GM21717 (cell line): ENCODE data around the gene HRH2.
"Not testable (repeated sequence)": the region's sequence is repeated elsewhere in the genome, so short reads cannot be mapped to it uniquely, and the experiment has no call there.

Experiments used
- ATAC-seq: cut with Tn5 transposase; IDR thresholded peaks from one replicate; pipeline ENCODE4 v1.9.1; 2021; ENCODE audit warnings: mild to moderate bottlenecking, moderate library complexity; ENCODE audit not compliant: unreplicated experiment

HRH2 gene

GRCh38 chr5:175735701-175736100 lies 77.8 kb downstream of the HRH2 start:
- no peak for ATAC-seq

DNA sequence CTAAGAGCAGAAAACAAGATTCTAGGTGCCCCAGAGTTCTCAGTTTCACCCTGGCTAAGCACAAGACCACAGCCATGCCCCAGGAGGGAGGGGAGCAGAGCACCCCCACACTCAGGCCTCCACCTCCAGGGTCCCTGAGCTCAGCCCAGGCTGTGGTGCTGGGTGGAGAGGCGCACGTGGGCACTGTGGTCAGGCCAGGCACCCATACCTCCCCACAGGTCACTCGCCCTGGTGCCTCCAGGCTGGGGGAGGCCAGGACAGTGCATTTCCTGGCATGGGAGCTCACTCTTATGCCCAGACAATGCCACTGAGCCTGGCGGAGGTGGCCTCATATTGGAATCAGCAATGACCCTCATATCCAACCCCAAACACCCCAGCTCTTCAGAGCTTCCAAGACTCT lies 78.8 kb downstream of the HRH2 start:
- no peak for ATAC-seq

DNA sequence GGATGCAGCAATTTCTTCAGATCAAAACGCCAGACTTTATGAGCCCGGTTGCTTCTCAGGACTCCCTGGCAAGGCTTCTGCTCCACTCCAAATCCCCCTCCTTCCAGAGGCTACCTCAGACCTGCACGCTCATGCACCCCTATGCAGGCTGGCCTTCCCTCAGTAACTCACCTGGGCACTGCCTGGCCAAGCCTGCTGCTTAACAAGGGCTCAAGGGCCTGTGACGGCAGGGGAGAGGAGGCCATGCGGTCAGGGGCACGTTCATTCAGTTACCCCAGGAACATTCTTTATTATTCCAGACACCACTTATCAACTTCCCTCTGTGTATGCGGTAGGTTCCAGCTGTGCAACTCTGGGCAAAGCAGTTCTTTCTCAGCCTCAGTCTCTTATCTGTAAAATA lies 79.6 kb downstream of the HRH2 start:
- ATAC-seq = no peak

DNA sequence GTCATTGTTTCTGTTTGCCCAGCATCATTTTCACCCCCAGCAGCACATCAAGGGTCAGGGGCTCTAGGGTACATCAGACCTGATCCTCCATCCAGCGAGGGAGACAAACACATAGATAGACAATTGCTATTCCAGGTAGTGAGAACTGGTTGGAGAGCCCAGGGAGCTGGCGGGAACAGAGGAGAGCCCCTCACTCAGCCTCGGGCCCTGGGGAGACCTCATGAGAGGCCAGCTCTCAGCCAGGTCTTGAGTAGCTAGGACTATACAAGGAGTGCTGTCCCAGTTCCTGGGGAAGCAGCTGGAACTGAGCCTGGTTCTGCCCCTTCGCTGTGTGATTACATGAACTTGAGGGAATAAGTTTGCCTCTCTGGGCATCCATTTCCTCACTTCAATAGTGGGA lies 80.3 kb downstream of the HRH2 start:
- ATAC-seq = no peak

DNA sequence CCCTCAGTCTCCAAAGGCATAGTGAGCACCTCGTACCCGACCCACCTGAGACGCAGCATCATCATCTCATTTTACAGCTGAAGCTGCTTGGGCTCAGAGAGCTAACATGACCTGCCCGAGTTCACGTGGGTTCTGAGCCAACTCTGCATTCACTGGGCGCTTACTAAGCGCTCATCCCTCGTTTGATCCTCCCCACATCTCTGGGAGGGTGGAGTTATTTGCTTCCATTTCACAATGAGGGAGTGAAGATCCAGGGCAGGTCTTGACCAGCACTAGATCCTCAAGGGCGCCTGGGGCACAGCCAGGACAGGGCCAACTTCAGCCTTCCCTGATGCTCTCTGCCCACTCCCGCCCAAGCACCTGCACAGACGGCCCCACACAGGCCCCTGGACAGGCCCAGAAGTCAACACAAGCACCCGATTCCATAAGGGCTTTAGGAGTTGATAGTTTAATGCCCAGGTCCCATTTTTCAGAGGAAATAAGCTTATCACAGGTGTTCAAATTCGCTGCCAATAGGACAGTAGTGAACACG lies 80.8 kb downstream of the HRH2 start:
- ATAC-seq = no peak

GRCh38 chr5:175740014-175740413 lies 82.1 kb downstream of the HRH2 start:
- no peak for ATAC-seq

GRCh38 chr5:175741556-175741955 lies 83.7 kb downstream of the HRH2 start:
- no peak for ATAC-seq

- no peak for ATAC-seq
Measured at GRCh38 chr5:175742290-175742994, 84.6 kb downstream of the HRH2 start.

DNA sequence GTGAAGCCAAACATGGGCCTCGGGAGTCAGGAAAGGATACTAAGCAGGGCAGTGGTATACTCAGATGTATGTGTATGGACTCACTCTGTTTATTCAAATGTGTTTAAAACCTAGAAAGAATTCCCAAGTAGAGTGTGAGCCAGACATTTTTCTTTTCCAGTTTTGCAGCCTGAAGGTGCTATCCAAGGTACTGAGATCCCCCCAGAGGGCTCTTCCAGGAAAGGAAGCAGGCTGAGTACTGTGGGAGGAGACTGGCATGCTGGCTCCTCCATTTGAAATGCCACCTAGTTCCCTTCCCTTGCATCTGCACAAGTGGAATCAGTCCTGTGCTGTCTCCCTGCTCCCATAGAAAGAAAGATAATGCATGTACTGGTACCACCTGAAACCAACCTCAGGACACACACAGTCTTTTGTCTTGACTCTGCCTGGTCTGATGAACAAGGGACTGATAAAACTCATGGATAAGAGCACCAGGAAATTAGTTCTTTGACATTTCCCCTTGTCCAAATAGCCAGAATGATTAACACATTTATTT lies 85.9 kb downstream of the HRH2 start:
- ATAC-seq = no peak

- no peak for ATAC-seq
Measured at GRCh38 chr5:175745210-175745609, 87.3 kb downstream of the HRH2 start.

- ATAC-seq = no peak
Measured at GRCh38 chr5:175746851-175747250, 89.0 kb downstream of the HRH2 start.

GRCh38 chr5:175747539-175748060 lies 89.7 kb downstream of the HRH2 start:
- ATAC-seq = no peak

DNA sequence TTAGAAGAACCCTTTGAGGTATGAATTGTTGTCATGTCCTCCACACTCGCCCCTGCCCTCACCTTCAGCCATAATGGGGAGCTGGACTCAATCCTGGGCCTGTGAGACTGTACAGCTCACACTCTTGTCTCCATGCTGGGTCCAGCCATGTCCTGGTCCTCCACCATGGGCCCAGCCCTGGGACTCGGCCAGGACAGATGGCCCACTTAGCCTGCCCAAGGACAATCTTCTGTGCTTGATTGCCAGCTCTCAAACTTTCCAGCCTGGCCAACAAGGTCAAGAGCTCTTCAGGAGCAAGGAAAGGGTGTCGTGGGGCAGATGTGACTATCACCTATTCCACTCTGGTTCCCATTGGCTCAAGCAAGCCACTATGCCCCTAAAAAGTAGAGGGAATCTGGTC lies 90.8 kb downstream of the HRH2 start:
- no peak for ATAC-seq

DNA sequence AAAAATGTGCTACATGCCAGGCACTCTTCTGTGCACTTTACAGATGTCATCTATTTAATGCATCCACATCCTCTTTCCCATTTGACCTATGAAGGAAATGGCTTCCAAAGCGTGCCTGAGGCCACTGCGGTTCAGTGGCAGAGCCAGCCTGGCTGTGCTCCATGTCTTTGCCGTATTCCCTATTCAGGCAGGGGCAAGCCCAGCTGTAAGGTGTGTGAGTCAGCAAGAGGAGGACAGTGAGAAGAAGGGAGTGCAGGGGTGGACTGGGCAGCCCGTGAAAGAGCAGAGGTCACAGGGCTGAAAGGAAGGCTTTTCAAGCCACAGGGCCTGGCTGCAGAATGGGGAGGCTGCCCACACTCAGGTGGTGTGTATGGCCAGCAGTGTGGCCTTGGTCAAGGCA lies 91.7 kb downstream of the HRH2 start:
- ATAC-seq = no peak

GRCh38 chr5:175750511-175750931 lies 92.7 kb downstream of the HRH2 start:
- ATAC-seq = no peak

- ATAC-seq = no peak
Measured at GRCh38 chr5:175751369-175751768, 93.5 kb downstream of the HRH2 start.

- no peak for ATAC-seq
Measured at GRCh38 chr5:175752826-175753535, 95.1 kb downstream of the HRH2 start.

GRCh38 chr5:175753536-175754402 lies 95.9 kb downstream of the HRH2 start:
- no peak for ATAC-seq

GRCh38 chr5:175759991-175760390 lies 102.1 kb downstream of the HRH2 start:
- not testable (repeated sequence) for ATAC-seq
